ENCODE measurements around the gene A4GALT.
"Not testable (repeated sequence)": the region's sequence is repeated elsewhere in the genome, so short reads cannot be mapped to it uniquely, and the experiment has no call there.

A4GALT gene

DNA sequence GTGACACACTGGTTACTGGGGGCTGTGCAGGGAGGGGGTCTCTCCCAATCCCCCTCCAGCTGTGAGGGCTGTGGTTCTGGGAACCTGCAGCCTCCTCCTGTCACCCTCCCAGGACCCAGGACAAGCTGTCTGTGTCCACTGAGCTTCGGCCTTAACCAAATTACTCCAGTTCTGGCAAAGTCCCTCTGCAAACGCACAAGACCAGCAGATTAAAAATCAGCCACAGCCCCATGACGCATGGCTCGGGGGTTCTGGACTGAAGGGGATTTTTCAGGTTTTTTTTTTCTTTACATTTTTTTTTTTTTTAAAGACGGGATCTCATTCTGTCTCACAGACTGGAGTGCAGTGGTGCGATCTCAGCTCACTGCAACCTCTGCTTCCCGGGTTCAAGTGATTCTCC is 32.2 kb upstream of the A4GALT start:
- no peak for DNase-seq (ENCODE audit: low read depth)
- H3K4me3 ChIP-seq (ENCODE audit: low read length): no peak overlapping the region
- TF ChIP-seq, protein P1, sequence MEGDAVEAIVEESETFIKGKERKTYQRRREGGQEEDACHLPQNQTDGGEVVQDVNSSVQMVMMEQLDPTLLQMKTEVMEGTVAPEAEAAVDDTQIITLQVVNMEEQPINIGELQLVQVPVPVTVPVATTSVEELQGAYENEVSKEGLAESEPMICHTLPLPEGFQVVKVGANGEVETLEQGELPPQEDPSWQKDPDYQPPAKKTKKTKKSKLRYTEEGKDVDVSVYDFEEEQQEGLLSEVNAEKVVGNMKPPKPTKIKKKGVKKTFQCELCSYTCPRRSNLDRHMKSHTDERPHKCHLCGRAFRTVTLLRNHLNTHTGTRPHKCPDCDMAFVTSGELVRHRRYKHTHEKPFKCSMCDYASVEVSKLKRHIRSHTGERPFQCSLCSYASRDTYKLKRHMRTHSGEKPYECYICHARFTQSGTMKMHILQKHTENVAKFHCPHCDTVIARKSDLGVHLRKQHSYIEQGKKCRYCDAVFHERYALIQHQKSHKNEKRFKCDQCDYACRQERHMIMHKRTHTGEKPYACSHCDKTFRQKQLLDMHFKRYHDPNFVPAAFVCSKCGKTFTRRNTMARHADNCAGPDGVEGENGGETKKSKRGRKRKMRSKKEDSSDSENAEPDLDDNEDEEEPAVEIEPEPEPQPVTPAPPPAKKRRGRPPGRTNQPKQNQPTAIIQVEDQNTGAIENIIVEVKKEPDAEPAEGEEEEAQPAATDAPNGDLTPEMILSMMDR (IDR thresholded peaks at IDR 0.05; ENCODE audit: insufficient read depth, low read depth, low read length, missing control alignments): no peak

DNA sequence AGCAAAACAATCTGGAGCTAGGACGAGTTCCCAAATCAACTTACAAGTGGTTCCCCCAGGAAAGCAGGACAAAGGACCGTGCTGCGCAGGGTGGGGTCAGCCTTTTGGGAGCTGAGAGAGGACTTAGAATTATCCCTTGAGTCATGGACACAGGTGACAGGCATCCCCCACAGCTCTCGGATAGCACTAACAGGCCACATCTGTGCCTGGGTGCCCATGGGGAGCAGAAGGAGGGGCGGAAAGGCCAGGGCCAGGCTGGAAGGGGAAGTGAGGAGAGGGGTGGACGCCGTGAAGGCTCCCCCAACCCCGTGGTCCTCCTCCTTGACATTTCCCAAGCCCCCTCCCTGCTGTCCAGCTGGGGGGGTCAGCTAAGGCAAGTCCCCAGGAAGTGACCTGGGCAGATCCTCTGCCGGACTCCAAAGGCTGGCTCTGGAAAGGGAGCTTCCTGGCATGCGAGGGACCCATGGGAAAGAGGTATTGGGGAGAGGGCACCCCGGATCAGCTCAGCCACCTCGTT is 31.6 kb upstream of the A4GALT start:
- no peak overlapping the region for H3K4me3 ChIP-seq (ENCODE audit: low read length)
- no peak for DNase-seq (ENCODE audit: low read depth)
- TF ChIP-seq, protein P1 (IDR thresholded peaks at IDR 0.05; ENCODE audit: insufficient read depth, low read depth, low read length, missing control alignments): no peak

DNA sequence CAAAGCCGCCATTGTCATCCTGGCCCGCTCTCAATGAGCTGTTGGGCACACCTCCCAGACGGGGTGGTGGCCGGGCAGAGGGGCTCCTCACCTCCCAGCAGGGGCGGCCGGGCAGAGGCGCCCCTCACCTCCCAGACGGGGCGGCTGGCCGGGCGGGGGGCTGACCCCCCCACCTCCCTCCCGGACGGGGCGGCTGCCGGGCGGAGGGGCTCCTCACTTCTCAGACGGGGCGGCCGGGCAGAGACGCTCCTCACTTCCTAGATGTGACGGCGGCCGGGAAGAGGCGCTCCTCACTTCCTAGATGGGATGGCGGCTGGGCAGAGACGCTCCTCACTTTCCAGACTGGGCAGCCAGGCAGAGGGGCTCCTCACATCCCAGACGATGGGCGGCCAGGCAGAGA is 29.8 kb upstream of the A4GALT start:
- DNase-seq (ENCODE audit: low read depth); H3K4me3 ChIP-seq (ENCODE audit: low read length): not testable (repeated sequence)

DNA sequence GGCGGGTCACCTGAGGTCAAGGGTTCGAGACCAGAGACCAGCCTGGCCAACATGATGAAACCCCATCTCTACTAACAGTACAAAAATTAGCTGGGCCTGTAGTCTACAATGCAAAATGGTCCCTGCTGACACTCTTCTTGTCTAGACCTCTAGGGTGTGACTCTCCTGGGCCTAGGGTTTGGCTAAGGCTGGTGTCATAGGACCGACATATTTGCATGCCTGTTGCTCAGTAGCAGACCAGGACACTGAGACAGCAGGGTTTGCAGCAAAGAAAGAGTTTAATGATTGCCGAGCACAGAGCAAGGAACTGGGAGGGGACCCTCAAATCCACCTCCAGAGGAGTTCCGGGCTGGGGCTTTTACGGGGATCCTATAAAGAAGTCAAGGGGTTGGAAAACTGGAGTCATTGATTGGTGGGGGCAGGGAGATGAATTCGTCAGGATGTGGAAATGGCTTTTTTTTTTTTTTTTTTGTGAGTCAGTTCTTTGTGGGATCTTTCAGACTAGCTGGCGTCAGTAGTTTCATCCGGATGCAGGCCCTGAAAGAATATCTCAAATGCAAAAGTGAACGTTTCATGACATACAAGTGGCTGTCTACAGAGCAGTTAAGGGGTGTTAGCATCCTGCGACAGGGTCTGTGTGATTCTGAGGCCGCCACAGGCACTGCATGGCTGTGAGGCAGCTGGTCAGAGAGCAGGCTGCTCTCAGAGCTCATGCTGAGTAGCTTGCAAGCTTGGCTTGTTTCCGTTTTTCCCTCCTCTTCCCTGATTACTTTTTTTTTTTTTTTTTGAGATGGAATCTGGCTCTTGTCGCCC is 27.2 kb upstream of the A4GALT start:
- DNase-seq (ENCODE audit: low read depth): peak; percentile 75
- TF ChIP-seq, protein P1 (IDR thresholded peaks at IDR 0.05; ENCODE audit: insufficient read depth, low read depth, low read length, missing control alignments): no peak
- H3K4me3 ChIP-seq (ENCODE audit: low read length): no peak overlapping the region

DNA sequence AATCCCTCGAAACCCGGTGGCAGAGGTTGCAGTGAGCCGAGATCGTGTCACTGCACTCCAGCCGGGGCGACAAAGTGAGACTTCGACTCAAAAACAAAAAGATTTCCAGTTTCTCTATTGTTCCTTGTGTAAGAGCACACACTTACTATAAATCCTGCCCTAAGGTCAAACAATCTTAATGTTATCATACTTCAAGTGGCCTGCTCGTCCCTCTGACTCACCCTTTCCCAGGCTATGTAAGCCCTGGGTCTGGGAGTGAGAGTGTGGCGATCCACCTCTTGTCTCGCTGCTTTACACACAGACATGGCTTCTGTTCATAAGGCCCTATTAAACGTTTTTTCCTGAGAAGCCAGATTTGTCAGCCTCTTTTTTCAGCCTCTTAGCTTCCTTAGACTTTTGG is 24.4 kb upstream of the A4GALT start:
- TF ChIP-seq, protein P1 (IDR thresholded peaks at IDR 0.05; ENCODE audit: insufficient read depth, low read depth, low read length, missing control alignments): no peak
- no peak overlapping the region for H3K4me3 ChIP-seq (ENCODE audit: low read length)
- peak; percentile 71 for DNase-seq (ENCODE audit: low read depth)

DNA sequence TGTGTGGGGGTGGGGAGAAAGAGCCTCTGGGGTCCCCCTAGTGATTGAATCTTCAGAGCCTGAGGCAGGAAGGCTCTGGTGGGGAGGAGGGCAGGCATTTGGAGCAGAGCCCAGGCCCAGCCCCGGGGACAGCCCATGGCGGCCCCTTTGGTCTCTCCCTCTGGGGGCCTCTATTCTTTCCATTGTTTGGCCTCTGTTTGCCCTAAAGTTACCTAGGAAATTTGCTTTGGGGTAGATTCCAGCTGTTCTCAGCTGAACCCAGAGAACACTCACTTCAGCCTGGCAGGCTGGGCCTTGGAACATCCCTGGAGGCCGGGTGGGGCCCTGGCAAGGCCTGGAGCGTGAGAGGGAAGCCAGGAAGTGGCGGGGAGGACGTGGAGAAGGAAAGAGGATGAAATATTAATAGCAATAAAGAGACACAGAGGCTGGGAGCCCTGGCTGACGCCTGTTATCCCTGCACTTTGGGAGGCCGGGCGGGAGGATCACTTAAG is 22.9 kb upstream of the A4GALT start:
- DNase-seq (ENCODE audit: low read depth): peak; percentile 30
- TF ChIP-seq, protein P1 (IDR thresholded peaks at IDR 0.05; ENCODE audit: insufficient read depth, low read depth, low read length, missing control alignments): no peak
- no peak overlapping the region for H3K4me3 ChIP-seq (ENCODE audit: low read length)

DNA sequence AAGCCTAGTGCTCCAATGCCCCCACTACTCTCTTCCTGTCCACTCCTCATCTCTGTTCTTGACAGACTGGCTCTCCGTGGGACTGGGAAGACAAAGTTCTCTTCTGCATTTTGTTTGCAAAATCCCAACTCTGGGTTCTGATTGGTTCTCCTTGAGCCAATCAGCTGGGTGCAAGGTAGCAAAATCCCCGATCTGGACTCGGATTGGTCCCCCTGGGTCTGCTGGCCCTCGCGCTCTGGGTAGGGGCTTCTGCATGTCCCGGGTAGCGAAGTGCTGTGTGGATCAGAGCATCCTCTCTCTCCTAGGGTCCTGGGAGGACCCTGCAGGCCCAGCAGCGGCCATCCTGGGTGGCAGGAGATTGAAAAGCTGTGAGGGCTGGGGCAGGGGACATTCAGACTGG is 22.3 kb upstream of the A4GALT start:
- DNase-seq (ENCODE audit: low read depth): no peak
- TF ChIP-seq, protein P1 (IDR thresholded peaks at IDR 0.05; ENCODE audit: insufficient read depth, low read depth, low read length, missing control alignments): no peak
- no peak overlapping the region for H3K4me3 ChIP-seq (ENCODE audit: low read length)

DNA sequence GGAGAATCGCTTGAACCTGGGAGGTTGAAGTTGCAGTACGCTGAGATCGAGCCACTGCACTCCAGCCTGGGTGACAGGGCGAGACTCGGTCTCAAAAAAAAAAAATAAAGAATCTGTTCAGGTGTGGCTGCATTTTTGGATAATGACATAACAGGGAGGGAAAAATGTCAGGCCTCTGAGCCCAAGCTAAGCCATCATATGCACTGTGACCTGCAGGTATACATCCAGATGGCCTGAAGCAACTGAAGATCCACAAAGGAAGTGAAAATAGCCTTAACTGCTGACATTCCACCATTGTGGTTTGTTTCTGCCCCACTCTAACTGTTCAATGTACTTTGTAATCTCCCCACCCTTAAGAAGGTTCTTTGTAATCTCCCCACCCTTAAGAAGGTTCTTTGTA is 19.6 kb upstream of the A4GALT start:
- not testable (repeated sequence) for H3K4me3 ChIP-seq (ENCODE audit: low read length)
- peak; percentile 52 for DNase-seq (ENCODE audit: low read depth)
